ENCODE measurements around the gene TMEM89. TPM values are rescaled to one million over a fixed set of nuclear protein-coding genes. Genes with fewer than 3 reads are reported as not detected.

TMEM89 gene
- total RNA-seq, 4 donors from 2014 or later: not detected

GRCh38 chr3:48656841-48657281, 35.3 kb upstream of the TMEM89 start:
- peak in 1 of 2 donors; percentile 7 for DNase-seq
- TF ChIP-seq CTCF (IDR thresholded peaks at IDR 0.05) (no peak), POLR2A (IDR thresholded peaks at IDR 0.05) (no peak)
- H3K4me1 ChIP-seq: peaks cover 13 to 23% of the 10 kb centered on the region in 2 donors
- H3K27me3 ChIP-seq: no peaks in the 10 kb centered on the region
- no peaks in the 10 kb centered on the region for H3K9me3 ChIP-seq
- intact Hi-C loops (cut with DNase I): no loop called here
- peak overlapping the region in 1 of 3 donors; percentile 74 for H3K27ac ChIP-seq
- peak overlapping the region in 1 of 3 donors; percentile 44 for H3K4me3 ChIP-seq (replicated peaks in 1 of 3)
- H3K36me3 ChIP-seq: no peaks in the 10 kb centered on the region
- 34 to 65% methylated on average over 15 to 35 of the region's 45 CpGs for WGBS, 2 donors

- Histone ChIP-seq H3K4me1 (peaks cover 10 to 20% of the 10 kb centered on the region in 2 donors), H3K27ac (peak overlapping the region; percentile 2 to 74 (median 61)), H3K36me3 (no peaks in the 10 kb centered on the region), H3K27me3 (no peaks in the 10 kb centered on the region), H3K9me3 (no peaks in the 10 kb centered on the region), H3K4me3 (replicated peaks in 1 of 3) (peak overlapping the region; percentile 28 to 44 (median 33))
- intact Hi-C loops (cut with DNase I): no loop called here
- TF ChIP-seq CTCF (IDR thresholded peaks at IDR 0.05) (peak; percentile 12 to 85 (median 68)), POLR2A (IDR thresholded peaks at IDR 0.05) (peak in 1 of 2 donors; percentile 48)
- DNase-seq: peak; percentile 95 to 96
- whole genome bisulfite sequencing, 2 donors: 8 to 27% methylated on average over 8 to 13 of the region's 94 CpGs
Observed at GRCh38 chr3:48656061-48656840, 34.7 kb upstream of the TMEM89 start.

GRCh38 chr3:48655606-48656005, 34.0 kb upstream of the TMEM89 start:
- peak overlapping the region; percentile 2 to 74 (median 61) for H3K27ac ChIP-seq
- H3K36me3 ChIP-seq: no peaks in the 10 kb centered on the region
- peak overlapping the region in 1 of 3 donors; percentile 44 for H3K4me3 ChIP-seq (replicated peaks in 1 of 3)
- intact Hi-C loops (cut with DNase I): no loop called here
- 7 to 12% methylated on average over 17 to 25 of the region's 30 CpGs for WGBS, 2 donors
- H3K4me1 ChIP-seq: peaks cover 9 to 17% of the 10 kb centered on the region in 2 donors
- TF ChIP-seq CTCF (IDR thresholded peaks at IDR 0.05) (no peak), POLR2A (IDR thresholded peaks at IDR 0.05) (no peak)
- DNase-seq: peak; percentile 69 to 71
- no peaks in the 10 kb centered on the region for H3K9me3 ChIP-seq
- H3K27me3 ChIP-seq: no peaks in the 10 kb centered on the region

- intact Hi-C loops (cut with DNase I): no loop called here
- Histone ChIP-seq H3K27me3 (no peaks in the 10 kb centered on the region), H3K27ac (peak overlapping the region in 1 of 3 donors; percentile 74), H3K4me3 (replicated peaks in 1 of 3) (no peak overlapping the region), H3K36me3 (no peaks in the 10 kb centered on the region), H3K9me3 (no peaks in the 10 kb centered on the region), H3K4me1 (peaks cover 9 to 17% of the 10 kb centered on the region in 2 donors)
- WGBS, 2 donors: 91 to 92% methylated on average over 9 to 12 of the region's 12 CpGs
- TF ChIP-seq POLR2A (IDR thresholded peaks at IDR 0.05) (no peak), CTCF (IDR thresholded peaks at IDR 0.05) (no peak)
- no peak for DNase-seq
Observed at GRCh38 chr3:48655063-48655462, 33.5 kb upstream of the TMEM89 start.

Data from thyroid gland (tissue), 4 donors.